SH-SY5Y (cell line): Measurements from ENCODE around the gene RASL10B.

Experiments used
- GATA2 ChIP-seq: IDR thresholded peaks from 2 replicates; pipeline ENCODE4 v1.6.1; 2011; ENCODE audit warnings: mild to moderate bottlenecking, low read depth, low read length
- GATA3 ChIP-seq: IDR thresholded peaks from 2 replicates; pipeline ENCODE4 v1.6.1; 2011; ENCODE audit warnings: low read depth, mild to moderate bottlenecking, low read length, moderate library complexity

The RASL10B gene

DNA sequence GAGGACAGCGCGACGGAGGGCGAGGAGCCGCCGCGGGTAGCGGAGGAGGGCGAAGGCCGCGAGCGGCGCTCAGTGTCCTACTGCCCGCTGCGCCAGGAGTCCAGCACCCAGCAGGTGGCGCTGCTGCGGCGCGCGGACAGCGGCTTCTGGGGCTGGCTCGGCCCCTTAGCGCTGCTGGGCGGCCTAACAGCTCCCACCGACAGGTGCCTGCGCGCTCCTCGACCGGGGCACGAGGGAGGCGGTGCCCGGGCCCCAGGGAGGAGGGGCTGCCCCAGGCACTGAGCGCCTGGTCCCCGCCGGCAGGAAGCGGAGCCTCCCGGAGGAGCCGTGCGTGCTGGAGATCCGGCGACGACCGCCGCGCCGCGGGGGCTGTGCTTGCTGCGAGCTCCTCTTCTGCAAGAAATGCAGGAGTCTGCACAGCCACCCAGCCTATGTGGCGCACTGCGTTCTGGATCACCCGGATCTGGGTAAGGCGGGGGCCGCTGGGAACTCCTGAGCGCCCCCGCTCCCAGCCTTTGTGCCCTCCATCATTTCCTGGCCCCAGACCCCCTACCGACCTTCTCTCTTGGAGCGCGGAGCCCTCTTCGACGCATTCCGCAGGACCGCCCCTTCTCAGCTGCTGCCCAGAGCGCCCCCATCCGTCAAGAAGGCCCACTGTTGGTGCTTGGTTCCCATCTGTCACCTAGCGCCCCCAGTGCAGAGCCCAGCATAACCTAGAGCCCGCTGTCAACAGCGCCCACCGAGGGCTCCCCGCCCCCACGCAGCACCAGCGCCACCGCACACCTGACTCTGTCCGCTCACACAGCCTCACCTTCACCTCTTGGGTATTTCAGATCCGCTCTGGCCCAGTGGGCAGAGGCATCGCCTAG is 32.9 kb downstream of the RASL10B start:
- TF ChIP-seq GATA2 (no peak), GATA3 (no peak)

DNA sequence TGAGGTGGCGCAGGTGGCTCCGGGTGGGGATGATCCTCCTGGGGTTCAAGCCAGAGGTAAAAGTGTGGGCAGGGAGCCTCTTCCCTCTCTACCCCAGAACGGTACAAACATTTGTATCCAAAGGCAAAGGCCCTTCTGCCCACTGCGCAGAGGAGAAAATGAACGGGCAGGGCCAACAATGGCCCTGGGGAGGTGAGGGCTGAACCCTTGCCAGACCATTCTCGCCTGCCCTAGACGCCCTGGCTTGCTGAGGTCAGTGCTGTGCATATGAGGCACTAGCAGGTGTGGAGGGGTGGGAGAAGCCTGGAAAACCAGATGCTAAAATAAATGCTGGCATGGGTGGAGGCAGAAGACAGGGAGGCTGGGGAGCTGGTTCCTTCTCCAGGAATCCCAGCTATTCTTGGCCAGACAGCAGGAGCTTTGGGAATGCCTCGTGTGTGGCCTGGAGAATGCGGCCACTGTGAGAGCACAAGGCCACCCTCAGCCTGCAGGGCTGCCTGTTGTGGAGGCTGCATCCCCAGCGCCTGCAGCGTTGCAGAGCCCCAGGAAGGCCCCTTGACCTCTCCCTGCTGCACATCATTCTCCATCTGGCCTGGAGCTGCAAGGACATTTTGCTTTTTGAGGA is 33.8 kb downstream of the RASL10B start:
- TF ChIP-seq GATA2 (no peak), GATA3 (no peak)

DNA sequence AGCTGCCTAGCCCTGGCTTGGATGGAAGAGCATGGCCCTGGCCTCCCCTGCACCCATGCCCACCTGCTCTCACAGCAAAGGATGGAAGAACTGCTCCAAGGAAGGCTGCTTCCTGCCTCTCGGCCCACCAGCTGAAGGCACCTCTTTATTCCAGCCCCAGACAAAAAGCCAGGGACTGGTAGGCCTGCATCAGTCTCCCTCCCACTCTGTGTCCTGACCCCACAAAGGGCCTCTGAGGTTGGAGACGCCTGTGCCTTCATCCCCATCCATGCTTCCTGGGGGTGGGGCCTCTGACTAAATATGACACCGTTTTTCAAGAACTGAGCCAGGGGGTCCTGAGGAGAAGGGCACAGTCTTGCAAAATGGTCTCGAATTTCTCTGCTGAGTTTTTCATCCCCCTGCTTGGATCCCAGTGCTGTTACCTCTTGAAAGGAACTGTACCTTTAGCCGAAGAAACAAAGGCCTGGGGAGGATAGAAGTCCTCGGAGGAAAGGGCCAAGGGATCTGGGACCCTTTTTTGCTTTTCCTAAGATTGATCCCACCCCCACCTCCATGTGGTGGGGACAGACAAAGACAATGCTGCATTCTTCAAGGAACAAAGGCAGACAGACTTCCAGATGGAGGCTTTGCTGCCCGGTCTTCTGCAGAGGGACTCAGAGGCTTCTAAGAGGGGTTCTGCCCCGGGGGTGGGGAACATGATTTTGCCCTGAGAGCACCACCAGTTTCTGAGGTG is 34.5 kb downstream of the RASL10B start:
- no peak for TF ChIP-seq GATA2
- no peak for TF ChIP-seq GATA3

DNA sequence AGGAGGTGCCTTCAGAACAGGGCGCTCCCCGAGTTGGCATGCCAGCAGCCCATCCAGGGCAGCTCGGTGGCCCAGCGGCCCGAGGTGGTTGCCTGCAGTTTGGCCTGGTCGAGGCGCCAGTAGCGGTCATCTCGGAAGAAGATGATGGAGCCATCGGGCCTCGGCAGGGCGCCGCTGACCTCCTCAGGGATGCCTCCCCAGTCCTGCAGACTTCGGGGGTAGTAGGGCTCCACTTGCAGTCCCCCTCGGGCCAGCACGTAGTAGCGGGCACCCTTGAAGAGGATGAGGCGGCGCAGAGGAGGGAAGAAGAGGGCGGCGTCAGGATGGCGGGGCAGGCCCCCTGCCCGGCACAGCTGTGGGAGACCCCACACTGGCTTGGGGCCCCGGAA is 35.0 kb downstream of the RASL10B start:
- TF ChIP-seq GATA3 (no peak), GATA2 (no peak)

DNA sequence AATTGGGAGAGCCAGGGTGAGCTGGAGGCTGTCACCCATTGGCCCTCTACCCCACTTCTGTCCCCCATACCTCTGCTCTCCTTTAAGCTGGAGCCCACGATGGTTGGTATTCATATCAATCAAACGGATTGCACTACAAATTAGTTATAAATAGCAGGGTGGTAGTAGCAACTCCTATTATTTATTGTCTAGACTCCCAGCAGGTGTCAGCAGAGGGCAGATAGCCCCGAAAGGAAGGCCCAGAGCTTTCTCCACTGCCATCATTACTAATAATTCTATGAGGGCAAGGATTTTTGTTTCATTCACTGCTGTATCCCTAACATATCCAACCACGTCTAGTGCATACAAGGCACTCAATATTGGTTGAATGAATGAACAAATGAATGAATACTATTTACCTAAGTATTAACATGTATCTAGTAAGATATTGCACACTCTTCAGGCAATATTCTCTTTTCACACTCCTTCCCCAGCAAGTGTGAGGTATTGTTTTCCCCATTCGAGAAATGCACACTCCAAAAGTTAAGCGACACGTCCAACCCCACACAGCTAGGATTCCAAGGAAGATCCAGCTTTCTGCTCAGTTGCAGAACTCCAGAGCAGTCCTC is 35.6 kb downstream of the RASL10B start:
- TF ChIP-seq GATA3, result no peak
- no peak for TF ChIP-seq GATA2

DNA sequence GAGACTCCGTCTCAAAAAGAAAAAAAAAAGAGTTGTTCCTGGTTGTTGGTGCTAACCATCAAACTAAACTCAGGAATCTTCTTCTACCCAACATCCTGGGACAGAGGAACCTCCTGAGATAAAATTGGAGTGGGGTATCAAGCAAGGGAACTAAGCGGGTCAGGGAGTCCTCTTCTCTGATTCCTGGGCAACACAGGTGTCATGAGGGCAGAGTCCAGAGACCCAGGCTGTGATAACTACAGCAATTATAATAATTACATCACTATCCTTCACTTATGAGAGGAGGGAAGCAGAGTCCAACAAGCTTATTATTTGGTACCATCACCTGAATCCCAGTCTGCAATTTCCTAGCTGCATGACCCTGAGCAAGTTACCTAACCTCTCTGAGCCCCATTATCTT is 37.4 kb downstream of the RASL10B start:
- TF ChIP-seq GATA2 (no peak), GATA3 (no peak)

DNA sequence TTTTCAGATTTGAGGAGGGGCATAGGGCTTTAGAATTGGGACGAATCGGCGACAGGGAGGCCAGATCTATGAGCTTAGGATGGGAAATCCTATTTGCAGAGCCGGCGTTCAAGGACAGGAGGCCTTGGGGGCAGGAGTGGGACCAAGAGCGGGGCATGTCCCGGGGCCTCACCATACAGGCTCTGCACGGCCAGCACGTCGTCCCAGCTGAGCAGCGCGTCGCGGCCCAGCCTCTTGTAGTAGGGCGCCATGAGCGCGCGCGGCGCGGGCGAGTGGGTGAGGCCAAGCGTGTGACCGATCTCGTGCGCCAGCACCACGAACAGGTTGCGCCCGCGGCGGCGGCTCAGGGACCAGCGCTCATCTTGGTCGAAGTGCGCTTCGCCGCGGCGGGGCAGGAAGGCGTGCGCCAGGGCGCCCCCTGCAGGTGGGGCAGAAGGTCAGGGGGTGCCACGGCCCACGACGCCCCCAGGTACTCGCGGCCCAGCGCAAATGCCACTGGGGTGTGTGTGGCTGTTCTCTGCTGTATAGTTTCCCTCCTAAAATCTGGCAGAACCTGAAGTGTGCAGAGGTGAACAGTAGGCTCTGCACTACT is 38.6 kb downstream of the RASL10B start:
- TF ChIP-seq GATA3 (no peak), GATA2 (no peak)

DNA sequence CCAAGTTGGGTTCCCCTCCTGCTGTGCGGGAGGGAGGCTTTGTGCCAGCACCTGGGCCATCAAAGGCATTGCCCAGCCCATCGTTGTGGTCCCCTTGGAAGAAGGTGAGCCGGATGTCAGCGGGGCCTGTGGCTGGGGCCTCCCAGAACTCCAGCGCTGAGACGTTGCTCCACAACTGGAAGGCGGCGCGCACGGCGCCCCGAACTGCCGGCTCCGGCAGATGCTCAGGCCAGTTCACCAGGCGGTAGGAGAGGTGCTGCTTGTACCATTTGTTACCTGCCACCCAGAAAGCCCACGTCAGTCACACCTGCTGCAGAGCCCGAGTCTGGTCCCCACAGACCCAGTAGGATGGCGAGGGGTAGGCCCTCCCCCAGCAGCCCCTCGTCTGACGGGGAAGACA is 41.7 kb downstream of the RASL10B start:
- TF ChIP-seq GATA3, result no peak
- TF ChIP-seq GATA2, result no peak

DNA sequence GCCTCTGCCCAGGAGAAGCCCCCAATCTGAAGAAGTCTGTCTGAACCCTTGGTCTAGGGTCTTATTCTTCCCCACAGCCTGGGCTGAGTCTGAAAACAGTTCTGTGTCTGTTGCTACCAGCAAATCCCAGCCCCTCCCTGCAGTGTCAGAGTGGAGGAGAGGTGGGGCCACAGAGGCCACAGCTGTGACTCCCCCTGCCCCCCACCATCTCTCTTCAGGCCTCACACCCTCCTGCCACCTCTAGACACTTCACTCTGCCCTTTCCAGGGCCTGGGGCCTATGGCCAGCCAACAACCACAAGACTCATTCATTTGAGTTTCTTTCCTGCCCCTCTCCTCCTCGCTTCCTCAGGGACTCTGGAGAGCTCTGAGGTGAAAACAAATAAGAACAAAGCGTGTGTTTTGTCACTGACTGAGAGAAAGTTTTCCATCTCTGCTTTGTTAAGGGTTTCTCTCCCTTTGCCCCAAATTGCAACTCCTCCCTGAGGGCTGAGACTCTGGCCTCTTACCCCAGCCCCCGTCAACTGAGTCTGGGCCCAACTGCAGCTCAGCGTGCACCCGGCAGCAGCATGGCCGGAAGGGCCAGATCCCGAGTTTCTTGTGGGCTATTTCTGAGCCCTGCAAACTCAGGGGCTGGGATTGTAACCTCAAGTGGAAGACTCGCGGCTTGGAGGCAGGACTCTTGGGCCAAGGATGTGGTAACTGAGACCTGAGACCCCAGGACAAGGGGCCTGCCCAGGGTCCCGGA is 42.4 kb downstream of the RASL10B start:
- no peak for TF ChIP-seq GATA2
- no peak for TF ChIP-seq GATA3

DNA sequence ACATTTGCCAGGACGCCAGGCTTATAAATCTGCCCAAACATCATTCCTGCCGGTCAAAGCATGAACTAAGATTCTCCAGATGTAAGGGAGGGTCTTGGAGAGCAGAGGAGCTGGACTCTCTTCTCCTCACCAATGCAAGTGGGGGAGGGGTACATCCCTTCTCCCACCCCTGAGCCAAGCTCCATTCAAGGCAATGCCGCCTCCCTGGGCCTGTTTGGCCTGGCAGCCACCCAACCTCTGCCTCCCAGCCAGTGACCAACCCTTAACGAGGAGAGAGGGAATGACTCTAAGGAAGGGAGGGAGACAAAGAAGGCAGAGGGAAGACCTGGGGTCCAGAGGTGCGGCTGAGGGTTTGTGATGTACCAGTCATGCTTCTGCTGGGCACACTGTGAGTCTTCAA is 43.1 kb downstream of the RASL10B start:
- TF ChIP-seq GATA3, result no peak
- no peak for TF ChIP-seq GATA2

DNA sequence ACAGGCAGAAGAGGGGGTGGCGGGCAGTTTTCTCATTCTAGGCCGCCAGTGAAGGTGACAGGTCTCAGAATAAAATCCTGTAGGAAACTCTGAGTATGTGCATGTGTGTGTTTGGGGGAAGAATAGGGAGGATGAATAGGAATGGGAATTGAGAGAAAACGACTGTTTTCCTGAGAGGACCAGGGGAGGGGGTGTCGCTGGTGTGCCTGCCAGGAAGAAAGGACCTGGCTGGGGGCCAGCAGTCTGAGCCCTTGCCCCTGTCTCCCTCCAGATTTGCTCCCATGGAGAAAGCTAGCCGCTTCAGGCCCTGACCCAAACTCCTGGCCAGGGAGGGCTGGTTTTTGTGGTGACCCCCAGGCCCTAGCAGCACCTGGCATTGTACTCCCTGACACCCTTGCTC is 43.6 kb downstream of the RASL10B start:
- no peak for TF ChIP-seq GATA3
- no peak for TF ChIP-seq GATA2

DNA sequence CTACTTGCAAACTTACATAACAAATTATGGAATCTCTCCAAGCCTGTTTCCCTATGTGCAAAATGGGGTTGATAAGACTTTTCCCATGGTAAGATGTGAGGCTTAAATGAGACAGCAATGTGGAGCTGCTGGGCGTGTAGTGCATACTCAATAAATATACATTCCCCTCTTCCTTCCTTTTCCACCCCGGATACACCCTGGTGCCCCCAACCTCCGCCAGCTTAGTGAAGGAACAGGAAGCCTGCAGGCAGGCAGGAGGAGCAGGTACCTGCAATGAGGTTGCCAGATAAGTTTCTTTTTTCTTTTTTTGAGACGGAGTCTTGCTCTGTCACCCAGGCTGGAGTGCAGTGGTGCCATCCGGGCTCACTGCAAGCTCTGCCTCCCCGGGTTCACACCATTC is 44.1 kb downstream of the RASL10B start:
- no peak for TF ChIP-seq GATA3

DNA sequence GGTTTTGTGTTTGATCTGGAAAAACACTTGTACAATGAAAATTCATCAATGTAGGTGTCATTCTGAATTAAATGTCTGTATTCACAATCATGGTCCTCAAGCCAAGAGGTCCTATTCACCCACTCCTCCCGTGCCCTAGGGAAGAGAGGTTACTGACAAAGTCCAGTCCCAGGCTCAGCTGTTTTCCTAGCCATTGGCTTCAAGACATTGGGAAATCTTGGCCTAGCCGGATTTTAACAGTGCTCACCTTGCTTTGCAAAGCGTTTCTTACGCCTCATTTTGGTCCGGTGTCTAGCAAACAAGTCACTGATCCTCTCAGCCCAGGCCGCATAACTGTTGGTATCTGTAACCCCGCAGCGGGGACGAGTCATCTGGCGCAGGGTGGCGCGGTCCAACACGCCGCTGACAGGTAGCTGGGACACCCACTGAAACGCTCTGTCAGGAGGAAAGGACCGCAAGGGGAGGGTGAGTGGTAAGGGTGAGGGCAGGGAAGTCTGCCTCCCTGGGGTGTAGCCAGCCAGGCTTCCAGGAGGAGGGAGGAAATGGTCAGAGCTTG is 47.3 kb downstream of the RASL10B start:
- TF ChIP-seq GATA2 (no peak), GATA3 (no peak)
